Loucy (cell line): ENCODE results near the gene MLXIPL.

ENCODE experiments used
- H2AFZ ChIP-seq: fragments of 200-600 bp; sonication (generic); 2 replicates; pipeline ENCODE4 v1.6.0; 2016; ENCODE audit warnings: antibody characterized with exemption, mild to moderate bottlenecking, low read length, moderate library complexity
- H3F3A ChIP-seq: fragments of 200-600 bp; 2 replicates; pipeline ENCODE4 v1.6.0; 2016; ENCODE audit warnings: antibody characterized with exemption, low read depth, mild to moderate bottlenecking
- H3K27me3 ChIP-seq: fragments of 200-600 bp; sonication (generic); 2 replicates; pipeline ENCODE4 v1.6.1; 2014; ENCODE audit warnings: low read length, mild to moderate bottlenecking; ENCODE audit not compliant: insufficient read depth, poor library complexity, severe bottlenecking
- H3K36me3 ChIP-seq: fragments of 200-600 bp; sonication (generic); 2 replicates; pipeline ENCODE4 v1.6.1; 2016; ENCODE audit warnings: low read length; ENCODE audit not compliant: insufficient read depth
- H3K4me1 ChIP-seq: fragments of 200-600 bp; sonication (generic); 2 replicates; pipeline ENCODE4 v1.5.1; 2014; ENCODE audit warnings: low read length, mild to moderate bottlenecking; ENCODE audit not compliant: insufficient read depth, poor library complexity, severe bottlenecking
- H3K4me2 ChIP-seq: fragments of 200-600 bp; sonication (generic); 2 replicates; pipeline ENCODE4 v1.6.0; 2014; ENCODE audit warnings: antibody characterized with exemption, low read length, low read depth, mild to moderate bottlenecking; ENCODE audit not compliant: poor library complexity, severe bottlenecking
- H3K4me3 ChIP-seq: fragments of 200-600 bp; sonication (generic); 2 replicates; pipeline ENCODE4 v1.5.1; 2014; ENCODE audit warnings: low read length, mild to moderate bottlenecking, mixed read lengths; ENCODE audit not compliant: poor library complexity, severe bottlenecking
- H3K79me2 ChIP-seq: fragments of 200-600 bp; sonication (generic); 2 replicates; pipeline ENCODE4 v1.6.1; 2014; ENCODE audit warnings: low read length; ENCODE audit not compliant: insufficient read depth
- H3K9ac ChIP-seq: fragments of 200-600 bp; sonication (generic); 2 replicates; pipeline ENCODE4 v1.6.0; 2014; ENCODE audit warnings: mild to moderate bottlenecking, low read depth, low read length, moderate library complexity; ENCODE audit not compliant: poor library complexity, severe bottlenecking
- H3K9me2 ChIP-seq: fragments of 200-600 bp; sonication (generic); replicated peaks from 2 replicates; pipeline ENCODE4 v1.6.1; 2016; ENCODE audit warnings: low read depth, low read length, mixed read lengths
- H3K9me3 ChIP-seq: fragments of 200-600 bp; sonication (generic); 2 replicates; pipeline ENCODE4 v1.6.1; 2014; ENCODE audit warnings: mild to moderate bottlenecking, antibody characterized with exemption, low read length, low read depth; ENCODE audit not compliant: insufficient read depth
- H4K20me1 ChIP-seq: fragments of 200-600 bp; sonication (generic); 2 replicates; pipeline ENCODE4 v1.6.0; 2014; ENCODE audit warnings: antibody characterized with exemption, low read length, mild to moderate bottlenecking; ENCODE audit not compliant: insufficient read depth, poor library complexity, severe bottlenecking
- CTCF ChIP-seq: fragments of 200-600 bp; sonication (generic); conservative IDR thresholded peaks from 2 replicates; pipeline ENCODE4 v1.5.1; 2014; ENCODE audit warnings: mild to moderate bottlenecking, antibody characterized with exemption, low read length
- EZH2phosphoT487 ChIP-seq: fragments of 200-600 bp; IDR thresholded peaks from 2 replicates; pipeline ENCODE4 v1.6.1; 2018; ENCODE audit warnings: antibody characterized with exemption, mild to moderate bottlenecking, moderate library complexity, borderline replicate concordance

The MLXIPL gene

GRCh38 chr7:73599916-73600315 lies 24.4 kb downstream of the MLXIPL start:
- no peaks in the 10 kb centered on the region for H3F3A ChIP-seq
- H3K9me2 ChIP-seq: no peaks in the 10 kb centered on the region
- no peaks in the 10 kb centered on the region for H3K79me2 ChIP-seq
- H3K9me3 ChIP-seq: no peaks in the 10 kb centered on the region
- no peaks in the 10 kb centered on the region for H3K4me1 ChIP-seq
- no peak overlapping the region for H3K4me3 ChIP-seq
- TF ChIP-seq EZH2phosphoT487: no peak
- no peak for TF ChIP-seq CTCF
- H3K27me3 ChIP-seq: no peaks in the 10 kb centered on the region
- no peak overlapping the region for H2AFZ ChIP-seq
- no peaks in the 10 kb centered on the region for H3K36me3 ChIP-seq
- no peaks in the 10 kb centered on the region for H4K20me1 ChIP-seq
- no peak overlapping the region for H3K4me2 ChIP-seq
- no peak overlapping the region for H3K9ac ChIP-seq

DNA sequence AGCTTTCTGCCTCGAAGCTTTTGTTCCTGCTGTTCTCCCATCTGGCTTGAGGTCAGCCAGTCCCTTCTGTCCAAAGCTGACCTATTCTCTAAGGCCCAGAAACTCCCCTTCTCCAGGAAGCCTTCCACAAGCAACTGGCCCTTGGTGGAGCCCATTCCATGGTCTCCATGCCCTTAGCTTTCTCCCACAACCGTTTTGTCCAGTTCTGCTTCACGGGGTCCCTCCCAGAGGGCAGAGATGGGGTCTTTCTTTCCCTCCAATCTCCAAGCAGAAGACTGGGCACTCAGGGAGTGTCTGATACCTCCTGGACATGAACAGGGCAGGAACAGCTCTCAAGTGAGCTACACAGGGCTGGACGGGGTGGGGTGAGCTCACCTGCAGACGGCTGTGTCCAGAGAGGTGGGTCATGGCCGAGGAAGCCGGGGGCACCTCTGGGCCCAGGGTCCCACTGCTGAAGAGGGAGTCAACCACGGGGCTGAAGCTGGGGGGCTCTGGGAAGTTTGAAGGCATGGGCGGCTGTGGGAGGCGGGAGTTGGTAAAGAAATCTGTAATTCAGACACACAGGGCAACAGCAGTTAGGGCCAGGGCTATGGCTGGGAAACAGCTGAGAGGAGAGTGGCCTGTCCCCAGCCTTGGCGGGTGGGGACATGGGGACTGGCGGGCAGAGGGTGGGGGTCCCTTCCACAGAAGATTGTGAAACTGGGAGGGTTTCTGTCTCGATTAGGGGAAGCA lies 25.0 kb downstream of the MLXIPL start:
- Histone ChIP-seq H3K4me2 (no peak overlapping the region), H3K9me3 (no peaks in the 10 kb centered on the region), H3K36me3 (no peaks in the 10 kb centered on the region), H3K9me2 (no peaks in the 10 kb centered on the region), H3F3A (no peaks in the 10 kb centered on the region), H3K79me2 (no peaks in the 10 kb centered on the region), H3K4me3 (no peak overlapping the region), H4K20me1 (no peaks in the 10 kb centered on the region), H3K27me3 (no peaks in the 10 kb centered on the region), H2AFZ (no peak overlapping the region), H3K9ac (no peak overlapping the region), H3K4me1 (no peaks in the 10 kb centered on the region)
- TF ChIP-seq EZH2phosphoT487: no peak
- no peak for TF ChIP-seq CTCF

- H3F3A ChIP-seq: no peaks in the 10 kb centered on the region
- no peaks in the 10 kb centered on the region for H4K20me1 ChIP-seq
- no peaks in the 10 kb centered on the region for H3K4me1 ChIP-seq
- H3K9ac ChIP-seq: no peak overlapping the region
- H2AFZ ChIP-seq: no peak overlapping the region
- H3K27me3 ChIP-seq: no peaks in the 10 kb centered on the region
- no peaks in the 10 kb centered on the region for H3K36me3 ChIP-seq
- H3K4me2 ChIP-seq: no peak overlapping the region
- H3K4me3 ChIP-seq: no peak overlapping the region
- TF ChIP-seq CTCF: no peak
- no peak for TF ChIP-seq EZH2phosphoT487
- H3K9me2 ChIP-seq: no peaks in the 10 kb centered on the region
- no peaks in the 10 kb centered on the region for H3K79me2 ChIP-seq
- no peaks in the 10 kb centered on the region for H3K9me3 ChIP-seq
Measured at GRCh38 chr7:73597978-73598782, 26.1 kb downstream of the MLXIPL start.
